Progenitor cell of endocrine pancreas (in vitro differentiated cells): ENCODE results near the gene NSMCE1. TPM values are rescaled to one million over a fixed set of nuclear protein-coding genes. Genes with fewer than 3 reads are reported as not detected.
A peak's percentile ranks its signal among the peaks of the same experiment; 100 is the strongest.

Source experiments
- DNase-seq: peaks from one replicate; pipeline ENCODE4 v3.0.0; 2021; ENCODE audit warnings: low spot score; ENCODE audit not compliant: unreplicated experiment
- H3K27ac Mint-ChIP-seq: 2 replicates; pipeline ENCODE4 v1.8.0; 2021; ENCODE audit warnings: mild to moderate bottlenecking, moderate library complexity, mixed read lengths
- H3K27me3 Mint-ChIP-seq: 2 replicates; pipeline ENCODE4 v1.8.0; 2021; ENCODE audit warnings: mixed read lengths
- H3K36me3 Mint-ChIP-seq: 2 replicates; pipeline ENCODE4 v1.8.0; 2022; ENCODE audit warnings: mixed read lengths; ENCODE audit not compliant: insufficient read depth
- H3K4me1 Mint-ChIP-seq: 2 replicates; pipeline ENCODE4 v1.8.0; 2021; ENCODE audit warnings: low read depth, mixed read lengths
- H3K4me3 Mint-ChIP-seq: 2 replicates; pipeline ENCODE4 v1.8.0; 2021; ENCODE audit warnings: low read depth, mild to moderate bottlenecking, moderate library complexity, mixed read lengths
- H3K9me3 Mint-ChIP-seq: 2 replicates; pipeline ENCODE4 v1.8.0; 2021; ENCODE audit warnings: low read depth, mixed read lengths
- total RNA-seq: library from RNA; stranded (reverse); gene quantifications from 2 replicates; pipeline ENCODE4 v1.2.1, GENCODE V29; 2021
- TF ChIP-seq, protein P1 (sequence below): fragments of 200-600 bp; sonication (generic); IDR thresholded peaks from one replicate; pipeline ENCODE4 v1.5.0; 2021; ENCODE audit warnings: antibody characterized with exemption, mild to moderate bottlenecking; ENCODE audit not compliant: unreplicated experiment

NSMCE1 gene
- total RNA-seq, 1 donor from 2014 or later, result 26.2 TPM

- Mint-ChIP-seq H3K36me3 (peaks cover 1% of the 10 kb centered on the region), H3K27ac (no peak overlapping the region), H3K9me3 (no peaks in the 10 kb centered on the region), H3K4me1 (peaks cover 4% of the 10 kb centered on the region), H3K4me3 (no peak overlapping the region), H3K27me3 (no peaks in the 10 kb centered on the region)
- TF ChIP-seq, protein P1, sequence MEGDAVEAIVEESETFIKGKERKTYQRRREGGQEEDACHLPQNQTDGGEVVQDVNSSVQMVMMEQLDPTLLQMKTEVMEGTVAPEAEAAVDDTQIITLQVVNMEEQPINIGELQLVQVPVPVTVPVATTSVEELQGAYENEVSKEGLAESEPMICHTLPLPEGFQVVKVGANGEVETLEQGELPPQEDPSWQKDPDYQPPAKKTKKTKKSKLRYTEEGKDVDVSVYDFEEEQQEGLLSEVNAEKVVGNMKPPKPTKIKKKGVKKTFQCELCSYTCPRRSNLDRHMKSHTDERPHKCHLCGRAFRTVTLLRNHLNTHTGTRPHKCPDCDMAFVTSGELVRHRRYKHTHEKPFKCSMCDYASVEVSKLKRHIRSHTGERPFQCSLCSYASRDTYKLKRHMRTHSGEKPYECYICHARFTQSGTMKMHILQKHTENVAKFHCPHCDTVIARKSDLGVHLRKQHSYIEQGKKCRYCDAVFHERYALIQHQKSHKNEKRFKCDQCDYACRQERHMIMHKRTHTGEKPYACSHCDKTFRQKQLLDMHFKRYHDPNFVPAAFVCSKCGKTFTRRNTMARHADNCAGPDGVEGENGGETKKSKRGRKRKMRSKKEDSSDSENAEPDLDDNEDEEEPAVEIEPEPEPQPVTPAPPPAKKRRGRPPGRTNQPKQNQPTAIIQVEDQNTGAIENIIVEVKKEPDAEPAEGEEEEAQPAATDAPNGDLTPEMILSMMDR, result no peak
- DNase-seq, result no peak
Observed at GRCh38 chr16:27224271-27224737, 44.3 kb downstream of the NSMCE1 start.

- Mint-ChIP-seq H3K36me3 (peaks cover 1% of the 10 kb centered on the region), H3K9me3 (no peaks in the 10 kb centered on the region), H3K27me3 (no peaks in the 10 kb centered on the region), H3K4me3 (no peak overlapping the region), H3K27ac (peak overlapping the region; percentile 11), H3K4me1 (peaks cover 4% of the 10 kb centered on the region)
- DNase-seq, result no peak
- TF ChIP-seq, protein P1, result no peak
Observed at GRCh38 chr16:27223701-27224100, 44.9 kb downstream of the NSMCE1 start.

- Mint-ChIP-seq H3K27ac (no peak overlapping the region), H3K9me3 (no peaks in the 10 kb centered on the region), H3K4me3 (no peak overlapping the region), H3K27me3 (no peaks in the 10 kb centered on the region), H3K4me1 (peaks cover 4% of the 10 kb centered on the region), H3K36me3 (peaks cover 1% of the 10 kb centered on the region)
- TF ChIP-seq, protein P1, result peak; percentile 8
- no peak for DNase-seq
Observed at GRCh38 chr16:27223226-27223610, 45.4 kb downstream of the NSMCE1 start.

- Mint-ChIP-seq H3K9me3 (no peaks in the 10 kb centered on the region), H3K36me3 (peaks cover 1% of the 10 kb centered on the region), H3K27ac (no peak overlapping the region), H3K27me3 (no peaks in the 10 kb centered on the region), H3K4me1 (peaks cover 4% of the 10 kb centered on the region), H3K4me3 (no peak overlapping the region)
- TF ChIP-seq, protein P1, result no peak
- DNase-seq, result no peak
Observed at GRCh38 chr16:27222249-27223225, 46.0 kb downstream of the NSMCE1 start.

DNA sequence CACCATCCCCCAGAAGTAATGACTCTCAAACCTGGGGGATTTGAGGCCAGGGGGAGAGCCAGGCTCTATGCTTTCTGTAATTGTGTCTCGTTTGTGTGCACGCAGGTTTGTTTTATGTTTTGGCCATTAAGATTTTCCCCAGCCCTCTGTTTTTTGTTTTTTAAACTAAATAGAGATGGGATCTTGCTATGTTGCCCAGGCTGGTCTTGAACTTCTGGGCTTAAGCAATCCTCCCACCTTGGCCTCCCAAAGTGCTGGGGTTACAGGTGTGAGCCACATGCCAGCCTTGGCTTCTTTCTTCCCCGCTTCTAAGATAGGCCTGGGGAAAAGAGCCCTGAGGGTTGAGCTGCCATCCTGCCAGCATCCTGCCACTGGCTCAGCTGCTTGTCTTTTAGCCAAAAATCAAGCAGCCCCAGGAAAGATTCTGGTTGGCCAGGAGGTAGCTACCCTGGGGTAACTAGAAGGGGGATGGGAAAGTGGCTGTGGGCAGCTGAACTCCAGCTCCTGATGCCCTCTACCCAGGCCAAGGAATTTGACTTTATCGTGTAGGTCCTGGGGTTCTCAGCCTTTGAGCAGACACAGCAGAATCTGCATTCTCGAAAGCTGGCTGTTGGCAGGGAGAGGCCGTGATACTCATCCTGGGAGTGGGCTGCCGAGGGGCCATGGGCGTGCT, 46.9 kb downstream of the NSMCE1 start:
- Mint-ChIP-seq H3K9me3 (no peaks in the 10 kb centered on the region), H3K4me3 (no peak overlapping the region), H3K4me1 (peaks cover 4% of the 10 kb centered on the region), H3K36me3 (peaks cover 3% of the 10 kb centered on the region), H3K27me3 (no peaks in the 10 kb centered on the region), H3K27ac (no peak overlapping the region)
- TF ChIP-seq, protein P1, result no peak
- no peak for DNase-seq
